Uterus (tissue), 2 donors: Measurements from ENCODE around the gene PIPOX.

Experiments used
- CTCF ChIP-seq, 4 experiments: fragments of 200-600 bp in 2 of 4; fragments of 450-650 bp in 2 of 4; sonication (generic) in 2 of 4; IDR thresholded peaks; one replicate each; pipeline ENCODE4 v1.5.1; 2016 to 2019; ENCODE audit warnings: antibody characterized with exemption in 4 of 4, mild to moderate bottlenecking in 2 of 4, moderate library complexity in 1 of 4
- POLR2A ChIP-seq, 2 donors: fragments of 450-650 bp; IDR thresholded peaks; one replicate each; pipeline ENCODE4 v1.6.1; 2016; ENCODE audit warnings: antibody characterized with exemption in 2 of 2, mild to moderate bottlenecking in 1 of 2, moderate library complexity in 1 of 2

- TF ChIP-seq CTCF (IDR thresholded peaks at IDR 0.05) (no peak), POLR2A (IDR thresholded peaks at IDR 0.05) (no peak)
Measured at GRCh38 chr17:29016345-29017210, 26.4 kb upstream of the PIPOX start.
